HEK293 (cell line): Measurements from ENCODE around the gene DPYD.

Source experiments
- CTCF ChIA-PET: fragments of 350-600 bp; formaldehyde crosslinking; extraction: SDS; loops from one replicate; lab custom pipeline; 2021; ENCODE audit warnings: antibody characterized with exemption; lab: Yijun Ruan, JAX
- POLR2A ChIA-PET: fragments of 300-600 bp; formaldehyde crosslinking; extraction: SDS; loops from one replicate; lab custom pipeline; 2020; ENCODE audit warnings: antibody characterized with exemption, inconsistent platforms; lab: Yijun Ruan, JAX
- H3K27ac ChIP-seq: fragments of 200-500 bp; sonication (Bioruptor generic); 2 replicates; pipeline ENCODE4 v1.5.1; 2014; ENCODE audit warnings: low read depth, low read length, control low read depth, inconsistent platforms; ENCODE audit errors: extremely low read depth
- H3K36me3 ChIP-seq, 2 experiments: fragments of 200-500 bp in 1 of 2; sonication (Bioruptor generic) in 1 of 2; 1 replicate in 1 of 2; 2 replicates in 1 of 2; pipeline ENCODE4 v1.5.1; 2014 to 2017; ENCODE audit warnings: inconsistent platforms in 2 of 2, low read length in 2 of 2; ENCODE audit not compliant: control insufficient read depth in 2 of 2, insufficient read depth in 1 of 2
- H3K4me1 ChIP-seq: fragments of 200-500 bp; sonication (Bioruptor generic); 2 replicates; pipeline ENCODE4 v1.5.1; 2014; ENCODE audit warnings: mild to moderate bottlenecking, low read length, inconsistent platforms; ENCODE audit not compliant: control insufficient read depth, insufficient read depth
- H3K4me3 ChIP-seq: 2 replicates; pipeline ENCODE4 v1.5.1; 2011; ENCODE audit warnings: low read depth, mild to moderate bottlenecking, control low read depth, low read length, moderate library complexity
- H3K9me3 ChIP-seq: fragments of 200-500 bp; sonication (Bioruptor generic); 2 replicates; pipeline ENCODE4 v1.5.1; 2014; ENCODE audit warnings: low read depth, low read length, inconsistent platforms; ENCODE audit not compliant: control insufficient read depth, insufficient read depth
- ATF2 ChIP-seq: fragments of 450-650 bp; formaldehyde crosslinking; IDR thresholded peaks from 2 replicates; pipeline ENCODE4 v1.5.1; 2016; ENCODE audit warnings: missing biosample characterization, missing genetic modification characterization, low read depth
- GLI2 ChIP-seq: fragments of 450-650 bp; formaldehyde crosslinking; IDR thresholded peaks from 2 replicates; pipeline ENCODE4; 2017; ENCODE audit warnings: missing biosample characterization, missing genetic modification characterization, low read depth, borderline replicate concordance
- IKZF3 ChIP-seq: fragments of 450-650 bp; IDR thresholded peaks from 2 replicates; pipeline ENCODE4 v1.5.0; 2018; ENCODE audit warnings: missing biosample characterization, mild to moderate bottlenecking, missing genetic modification characterization, moderate library complexity
- ZBTB1 ChIP-seq: fragments of 450-650 bp; formaldehyde crosslinking; IDR thresholded peaks from 2 replicates; pipeline ENCODE4 v1.5.1; 2016; ENCODE audit warnings: missing biosample characterization, missing genetic modification characterization
- ZBTB20 ChIP-seq: fragments of 450-650 bp; formaldehyde crosslinking; IDR thresholded peaks from 2 replicates; pipeline ENCODE4 v1.5.1; 2016; ENCODE audit warnings: missing biosample characterization, missing genetic modification characterization
- ZBTB6 ChIP-seq: fragments of 450-650 bp; formaldehyde crosslinking; IDR thresholded peaks from 2 replicates; pipeline ENCODE4 v1.5.1; 2017; ENCODE audit warnings: missing biosample characterization, missing genetic modification characterization
- ZFHX2 ChIP-seq: fragments of 450-650 bp; formaldehyde crosslinking; conservative IDR thresholded peaks from 2 replicates; pipeline ENCODE4 v1.5.1; 2016; ENCODE audit warnings: missing biosample characterization, missing genetic modification characterization
- ZNF202 ChIP-seq: fragments of 450-650 bp; formaldehyde crosslinking; IDR thresholded peaks from 2 replicates; pipeline ENCODE4 v1.5.1; 2016; ENCODE audit warnings: missing biosample characterization, missing genetic modification characterization, borderline replicate concordance
- ZNF350 ChIP-seq: fragments of 450-650 bp; formaldehyde crosslinking; IDR thresholded peaks from 2 replicates; pipeline ENCODE4 v1.5.0; 2017; ENCODE audit warnings: missing biosample characterization, mild to moderate bottlenecking, missing genetic modification characterization
- ZNF37A ChIP-seq: fragments of 450-650 bp; IDR thresholded peaks from 2 replicates; pipeline ENCODE4 v1.5.1; 2018; ENCODE audit warnings: missing biosample characterization, missing genetic modification characterization
- ZNF510 ChIP-seq: fragments of 450-650 bp; formaldehyde crosslinking; IDR thresholded peaks from 2 replicates; pipeline ENCODE4 v1.5.1; 2018; ENCODE audit warnings: mild to moderate bottlenecking, missing genetic modification characterization, missing biosample characterization; ENCODE audit not compliant: insufficient replicate concordance
- ZNF514 ChIP-seq: fragments of 450-650 bp; formaldehyde crosslinking; IDR thresholded peaks from 2 replicates; pipeline ENCODE4 v1.5.1; 2016; ENCODE audit warnings: missing biosample characterization, missing genetic modification characterization
- ZNF560 ChIP-seq: fragments of 450-650 bp; formaldehyde crosslinking; IDR thresholded peaks from 2 replicates; pipeline ENCODE4 v1.5.1; 2017; ENCODE audit warnings: missing biosample characterization, missing genetic modification characterization, borderline replicate concordance
- ZNF658 ChIP-seq: fragments of 450-650 bp; formaldehyde crosslinking; IDR thresholded peaks from 2 replicates; pipeline ENCODE4; 2016; ENCODE audit warnings: missing biosample characterization, missing genetic modification characterization
- ZNF747 ChIP-seq: fragments of 450-650 bp; formaldehyde crosslinking; IDR thresholded peaks from 2 replicates; pipeline ENCODE4 v1.5.1; 2016; ENCODE audit warnings: missing biosample characterization, missing genetic modification characterization
- ZSCAN5A ChIP-seq: fragments of 450-650 bp; formaldehyde crosslinking; IDR thresholded peaks from 2 replicates; pipeline ENCODE4 v1.5.1; 2016; ENCODE audit warnings: missing biosample characterization, missing genetic modification characterization
- TF ChIP-seq, protein P1 (sequence below): fragments of 450-650 bp; formaldehyde crosslinking; IDR thresholded peaks from 2 replicates; pipeline ENCODE4 v1.5.1; 2017; ENCODE audit warnings: missing biosample characterization, missing genetic modification characterization
- TF ChIP-seq, protein P2 (sequence below): fragments of 450-650 bp; formaldehyde crosslinking; IDR thresholded peaks from 2 replicates; pipeline ENCODE4 v1.5.1; 2016; ENCODE audit warnings: missing biosample characterization, missing genetic modification characterization, borderline replicate concordance
- TF ChIP-seq, protein P3 (sequence below): fragments of 450-650 bp; formaldehyde crosslinking; IDR thresholded peaks from 2 replicates; pipeline ENCODE4 v1.5.1; 2016; ENCODE audit warnings: missing biosample characterization, missing genetic modification characterization
- TF ChIP-seq, protein P4 (sequence below): IDR thresholded peaks from 2 replicates; pipeline ENCODE4 v1.6.1; 2011; ENCODE audit warnings: mild to moderate bottlenecking, low read depth, low read length, borderline replicate concordance

The DPYD gene

DNA sequence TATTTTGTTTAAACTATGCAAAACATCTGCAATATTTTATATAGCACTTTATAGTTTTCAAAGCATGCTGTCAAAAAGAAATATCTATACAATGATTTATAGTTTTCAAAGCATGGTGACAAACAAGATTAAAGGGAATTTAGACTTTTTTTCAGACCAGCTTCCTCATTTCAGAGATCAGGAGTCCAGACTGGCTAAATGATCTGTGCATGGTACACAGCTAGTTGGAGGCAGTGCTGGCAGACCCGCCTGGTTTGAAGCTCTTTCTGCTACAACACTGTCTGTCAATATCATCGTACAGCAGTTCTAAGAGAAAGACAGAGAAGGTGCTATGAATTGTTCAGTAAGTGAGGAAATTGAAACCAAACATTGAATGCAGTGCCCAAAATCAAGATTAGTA lies 720.2 kb downstream of the DPYD start (continued):
- TF ChIP-seq ZSCAN5A (tag by site-specific recombination), result no peak
- TF ChIP-seq ZNF37A, result no peak
- no peak for TF ChIP-seq ZNF560 (tag by site-specific recombination)
- no peak for TF ChIP-seq ZNF658 (tag by site-specific recombination)
- TF ChIP-seq ZNF202, result no peak
- TF ChIP-seq, all 188 proteins: peak for 0

DNA sequence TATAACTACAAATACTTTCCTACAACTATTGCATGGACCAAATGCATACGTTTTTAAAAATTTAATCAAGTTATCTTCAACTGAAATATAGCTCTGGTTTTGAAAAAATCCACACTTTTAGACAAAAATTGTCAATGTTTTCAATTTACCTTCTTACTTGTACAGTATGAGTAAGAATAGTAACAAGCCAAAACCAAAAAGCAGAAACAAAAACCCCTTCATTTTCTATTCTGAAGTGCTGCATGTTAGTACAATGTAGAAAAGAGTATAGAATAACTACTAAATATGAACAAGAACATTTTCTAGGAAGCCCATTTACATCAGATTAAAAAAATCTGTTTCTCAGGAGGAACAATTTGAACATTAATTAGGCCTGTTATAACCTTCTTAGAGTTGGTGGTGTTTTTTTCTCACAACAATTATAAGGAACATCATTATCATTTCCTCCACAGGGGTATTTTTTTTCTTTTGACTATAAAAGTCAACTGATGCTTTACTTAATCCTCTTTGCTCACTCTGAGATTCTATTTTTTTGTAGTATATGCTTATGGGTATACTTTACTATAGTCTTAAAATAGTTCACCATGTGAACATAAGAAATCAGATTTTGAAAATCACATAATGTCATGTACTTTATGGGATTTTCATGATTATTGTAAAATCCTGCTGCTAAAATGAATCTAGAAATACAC lies 723.9 kb downstream of the DPYD start:
- Histone ChIP-seq H3K36me3 (no peaks in the 10 kb centered on the region), H3K27ac (no peak overlapping the region), H3K4me1 (no peaks in the 10 kb centered on the region), H3K9me3 (no peaks in the 10 kb centered on the region), H3K4me3 (no peak overlapping the region)
- POLR2A ChIA-PET, result no interaction called here
- CTCF ChIA-PET, result no interaction called here
- TF ChIP-seq, protein P1, sequence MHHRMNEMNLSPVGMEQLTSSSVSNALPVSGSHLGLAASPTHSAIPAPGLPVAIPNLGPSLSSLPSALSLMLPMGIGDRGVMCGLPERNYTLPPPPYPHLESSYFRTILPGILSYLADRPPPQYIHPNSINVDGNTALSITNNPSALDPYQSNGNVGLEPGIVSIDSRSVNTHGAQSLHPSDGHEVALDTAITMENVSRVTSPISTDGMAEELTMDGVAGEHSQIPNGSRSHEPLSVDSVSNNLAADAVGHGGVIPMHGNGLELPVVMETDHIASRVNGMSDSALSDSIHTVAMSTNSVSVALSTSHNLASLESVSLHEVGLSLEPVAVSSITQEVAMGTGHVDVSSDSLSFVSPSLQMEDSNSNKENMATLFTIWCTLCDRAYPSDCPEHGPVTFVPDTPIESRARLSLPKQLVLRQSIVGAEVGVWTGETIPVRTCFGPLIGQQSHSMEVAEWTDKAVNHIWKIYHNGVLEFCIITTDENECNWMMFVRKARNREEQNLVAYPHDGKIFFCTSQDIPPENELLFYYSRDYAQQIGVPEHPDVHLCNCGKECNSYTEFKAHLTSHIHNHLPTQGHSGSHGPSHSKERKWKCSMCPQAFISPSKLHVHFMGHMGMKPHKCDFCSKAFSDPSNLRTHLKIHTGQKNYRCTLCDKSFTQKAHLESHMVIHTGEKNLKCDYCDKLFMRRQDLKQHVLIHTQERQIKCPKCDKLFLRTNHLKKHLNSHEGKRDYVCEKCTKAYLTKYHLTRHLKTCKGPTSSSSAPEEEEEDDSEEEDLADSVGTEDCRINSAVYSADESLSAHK (tag by site-specific recombination), result no peak
- TF ChIP-seq ZNF514 (tag by site-specific recombination) (no peak), ZBTB20 (tag by site-specific recombination) (no peak), GLI2 (tag by site-specific recombination) (no peak), ZNF658 (tag by site-specific recombination) (no peak), ZFHX2 (no peak), ZBTB6 (tag by site-specific recombination) (no peak), ZNF350 (tag by site-specific recombination) (no peak), ZNF747 (tag by site-specific recombination) (no peak), ZBTB1 (tag by site-specific recombination) (no peak), ATF2 (tag by site-specific recombination) (no peak), IKZF3 (no peak), ZNF510 (no peak)
- TF ChIP-seq, protein P2, sequence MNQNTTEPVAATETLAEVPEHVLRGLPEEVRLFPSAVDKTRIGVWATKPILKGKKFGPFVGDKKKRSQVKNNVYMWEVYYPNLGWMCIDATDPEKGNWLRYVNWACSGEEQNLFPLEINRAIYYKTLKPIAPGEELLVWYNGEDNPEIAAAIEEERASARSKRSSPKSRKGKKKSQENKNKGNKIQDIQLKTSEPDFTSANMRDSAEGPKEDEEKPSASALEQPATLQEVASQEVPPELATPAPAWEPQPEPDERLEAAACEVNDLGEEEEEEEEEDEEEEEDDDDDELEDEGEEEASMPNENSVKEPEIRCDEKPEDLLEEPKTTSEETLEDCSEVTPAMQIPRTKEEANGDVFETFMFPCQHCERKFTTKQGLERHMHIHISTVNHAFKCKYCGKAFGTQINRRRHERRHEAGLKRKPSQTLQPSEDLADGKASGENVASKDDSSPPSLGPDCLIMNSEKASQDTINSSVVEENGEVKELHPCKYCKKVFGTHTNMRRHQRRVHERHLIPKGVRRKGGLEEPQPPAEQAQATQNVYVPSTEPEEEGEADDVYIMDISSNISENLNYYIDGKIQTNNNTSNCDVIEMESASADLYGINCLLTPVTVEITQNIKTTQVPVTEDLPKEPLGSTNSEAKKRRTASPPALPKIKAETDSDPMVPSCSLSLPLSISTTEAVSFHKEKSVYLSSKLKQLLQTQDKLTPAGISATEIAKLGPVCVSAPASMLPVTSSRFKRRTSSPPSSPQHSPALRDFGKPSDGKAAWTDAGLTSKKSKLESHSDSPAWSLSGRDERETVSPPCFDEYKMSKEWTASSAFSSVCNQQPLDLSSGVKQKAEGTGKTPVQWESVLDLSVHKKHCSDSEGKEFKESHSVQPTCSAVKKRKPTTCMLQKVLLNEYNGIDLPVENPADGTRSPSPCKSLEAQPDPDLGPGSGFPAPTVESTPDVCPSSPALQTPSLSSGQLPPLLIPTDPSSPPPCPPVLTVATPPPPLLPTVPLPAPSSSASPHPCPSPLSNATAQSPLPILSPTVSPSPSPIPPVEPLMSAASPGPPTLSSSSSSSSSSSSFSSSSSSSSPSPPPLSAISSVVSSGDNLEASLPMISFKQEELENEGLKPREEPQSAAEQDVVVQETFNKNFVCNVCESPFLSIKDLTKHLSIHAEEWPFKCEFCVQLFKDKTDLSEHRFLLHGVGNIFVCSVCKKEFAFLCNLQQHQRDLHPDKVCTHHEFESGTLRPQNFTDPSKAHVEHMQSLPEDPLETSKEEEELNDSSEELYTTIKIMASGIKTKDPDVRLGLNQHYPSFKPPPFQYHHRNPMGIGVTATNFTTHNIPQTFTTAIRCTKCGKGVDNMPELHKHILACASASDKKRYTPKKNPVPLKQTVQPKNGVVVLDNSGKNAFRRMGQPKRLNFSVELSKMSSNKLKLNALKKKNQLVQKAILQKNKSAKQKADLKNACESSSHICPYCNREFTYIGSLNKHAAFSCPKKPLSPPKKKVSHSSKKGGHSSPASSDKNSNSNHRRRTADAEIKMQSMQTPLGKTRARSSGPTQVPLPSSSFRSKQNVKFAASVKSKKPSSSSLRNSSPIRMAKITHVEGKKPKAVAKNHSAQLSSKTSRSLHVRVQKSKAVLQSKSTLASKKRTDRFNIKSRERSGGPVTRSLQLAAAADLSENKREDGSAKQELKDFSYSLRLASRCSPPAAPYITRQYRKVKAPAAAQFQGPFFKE (tag by site-specific recombination), result no peak
- TF ChIP-seq, protein P3, sequence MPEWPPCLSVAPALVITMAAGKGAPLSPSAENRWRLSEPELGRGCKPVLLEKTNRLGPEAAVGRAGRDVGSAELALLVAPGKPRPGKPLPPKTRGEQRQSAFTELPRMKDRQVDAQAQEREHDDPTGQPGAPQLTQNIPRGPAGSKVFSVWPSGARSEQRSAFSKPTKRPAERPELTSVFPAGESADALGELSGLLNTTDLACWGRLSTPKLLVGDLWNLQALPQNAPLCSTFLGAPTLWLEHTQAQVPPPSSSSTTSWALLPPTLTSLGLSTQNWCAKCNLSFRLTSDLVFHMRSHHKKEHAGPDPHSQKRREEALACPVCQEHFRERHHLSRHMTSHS, result no peak
- TF ChIP-seq, protein P4, sequence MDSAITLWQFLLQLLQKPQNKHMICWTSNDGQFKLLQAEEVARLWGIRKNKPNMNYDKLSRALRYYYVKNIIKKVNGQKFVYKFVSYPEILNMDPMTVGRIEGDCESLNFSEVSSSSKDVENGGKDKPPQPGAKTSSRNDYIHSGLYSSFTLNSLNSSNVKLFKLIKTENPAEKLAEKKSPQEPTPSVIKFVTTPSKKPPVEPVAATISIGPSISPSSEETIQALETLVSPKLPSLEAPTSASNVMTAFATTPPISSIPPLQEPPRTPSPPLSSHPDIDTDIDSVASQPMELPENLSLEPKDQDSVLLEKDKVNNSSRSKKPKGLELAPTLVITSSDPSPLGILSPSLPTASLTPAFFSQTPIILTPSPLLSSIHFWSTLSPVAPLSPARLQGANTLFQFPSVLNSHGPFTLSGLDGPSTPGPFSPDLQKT, result no peak
